A673 (cell line): ENCODE results near the gene GALNT12. TPM values are rescaled to one million over a fixed set of nuclear protein-coding genes. Genes with fewer than 3 reads are reported as not detected.
A peak's percentile ranks its signal among the peaks of the same experiment; 100 is the strongest.

Experiments
- BruUV-seq: library from RNA; stranded (reverse); fragments of 400-500 nt; replicated peaks from 2 replicates; lab custom pipeline; 2021; lab: Mats Ljungman, UMichigan
- CTCF ChIA-PET: fragments of 300-600 bp; sonication (Branson Sonifier 250); formaldehyde crosslinking; loops from one replicate; lab custom pipeline; 2022; ENCODE audit warnings: antibody characterized with exemption; lab: Charles Lee
- POLR2A ChIA-PET: fragments of 300-600 bp; sonication (Branson Sonifier 250); formaldehyde crosslinking; loops from one replicate; lab custom pipeline; 2022; ENCODE audit warnings: antibody characterized with exemption; ENCODE audit not compliant: low non-redundant PET; lab: Charles Lee
- DNase-seq: peaks from one replicate; pipeline ENCODE4 v3.0.0-alpha.2; 2015; ENCODE audit warnings: low spot score
- H3K27ac ChIP-seq: fragments of 200-600 bp; sonication (generic); 2 replicates; pipeline ENCODE4 v1.5.1; 2016; ENCODE audit warnings: mixed run types, low read depth, mild to moderate bottlenecking, mixed read lengths, antibody characterized with exemption, low read length; ENCODE audit not compliant: poor library complexity, severe bottlenecking
- H3K27me3 ChIP-seq: fragments of 200-600 bp; sonication (generic); replicated peaks from 2 replicates; pipeline ENCODE4 v1.6.1; 2017; ENCODE audit warnings: mixed run types, low read depth, mild to moderate bottlenecking, mixed read lengths, antibody characterized with exemption, low read length; ENCODE audit not compliant: insufficient read depth, poor library complexity
- H3K36me3 ChIP-seq: fragments of 200-600 bp; sonication (generic); 2 replicates; pipeline ENCODE4 v1.6.1; 2016; ENCODE audit warnings: mixed run types, mild to moderate bottlenecking, mixed read lengths, antibody characterized with exemption, low read length; ENCODE audit not compliant: insufficient read depth, poor library complexity, severe bottlenecking
- H3K4me1 ChIP-seq: fragments of 200-600 bp; sonication (generic); 2 replicates; pipeline ENCODE4 v1.6.1; 2017; ENCODE audit warnings: mixed run types, mild to moderate bottlenecking, mixed read lengths, antibody characterized with exemption, low read length; ENCODE audit not compliant: insufficient read depth, poor library complexity, severe bottlenecking
- H3K4me3 ChIP-seq: fragments of 200-600 bp; sonication (generic); 2 replicates; pipeline ENCODE4 v1.5.1; 2016; ENCODE audit warnings: low read depth, mixed run types, mild to moderate bottlenecking, mixed read lengths, low read length; ENCODE audit not compliant: poor library complexity, severe bottlenecking
- H3K9me3 ChIP-seq: fragments of 200-600 bp; sonication (generic); 2 replicates; pipeline ENCODE4 v1.6.1; 2016; ENCODE audit warnings: mixed run types, low read depth, mild to moderate bottlenecking, mixed read lengths, antibody characterized with exemption, low read length; ENCODE audit not compliant: poor library complexity, severe bottlenecking
- EZH2 ChIP-seq: fragments of 200-600 bp; sonication (generic); IDR thresholded peaks from 2 replicates; pipeline ENCODE4 v1.6.1; 2017; ENCODE audit warnings: borderline replicate concordance, low read depth, mild to moderate bottlenecking, mixed read lengths, antibody characterized with exemption, low read length; ENCODE audit not compliant: poor library complexity, severe bottlenecking
- intact Hi-C: fragments of 100-400 bp; cut with micrococcal nuclease; formaldehyde crosslinking; loops from one replicate; pipeline ENCODE4 v1.10.0; 2022; ENCODE audit not compliant: unreplicated experiment
- total RNA-seq: library from RNA; stranded (reverse); gene quantifications from 2 replicates; pipeline ENCODE4 v1.2.3, GENCODE V29; 2021
- TF ChIP-seq, protein P1 (sequence below): fragments of 300-800, 200-600 bp; sonication (generic); conservative IDR thresholded peaks from 2 replicates; pipeline ENCODE4 v1.5.1; 2017; ENCODE audit warnings: low read depth, mild to moderate bottlenecking, antibody characterized with exemption, low read length, moderate library complexity, mixed read lengths

GALNT12 gene
- total RNA-seq, 1 experiment from 2014 or later = 0.54 TPM

DNA sequence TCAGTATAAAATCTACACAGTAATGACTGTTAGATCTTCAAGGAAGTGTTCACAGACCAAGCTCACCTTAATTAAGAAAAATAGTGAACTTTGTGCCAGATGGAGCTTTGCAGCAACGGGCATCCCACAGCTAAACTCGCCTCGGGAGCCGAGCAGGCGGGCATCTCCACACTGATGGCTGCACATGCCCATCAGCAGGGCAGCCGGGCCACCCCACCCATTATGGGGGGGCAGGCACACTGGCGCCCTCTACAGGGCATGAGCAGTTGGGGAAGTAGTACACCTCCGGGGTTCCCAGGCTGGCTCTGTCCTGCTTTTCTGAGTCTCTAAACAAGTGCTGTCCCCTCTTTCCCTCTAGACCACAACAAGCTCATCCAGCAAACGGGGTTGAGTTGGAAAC is 32.7 kb upstream of the GALNT12 start:
- H3K4me1 ChIP-seq = no peaks in the 10 kb centered on the region
- no peak for TF ChIP-seq EZH2
- TF ChIP-seq, protein P1, sequence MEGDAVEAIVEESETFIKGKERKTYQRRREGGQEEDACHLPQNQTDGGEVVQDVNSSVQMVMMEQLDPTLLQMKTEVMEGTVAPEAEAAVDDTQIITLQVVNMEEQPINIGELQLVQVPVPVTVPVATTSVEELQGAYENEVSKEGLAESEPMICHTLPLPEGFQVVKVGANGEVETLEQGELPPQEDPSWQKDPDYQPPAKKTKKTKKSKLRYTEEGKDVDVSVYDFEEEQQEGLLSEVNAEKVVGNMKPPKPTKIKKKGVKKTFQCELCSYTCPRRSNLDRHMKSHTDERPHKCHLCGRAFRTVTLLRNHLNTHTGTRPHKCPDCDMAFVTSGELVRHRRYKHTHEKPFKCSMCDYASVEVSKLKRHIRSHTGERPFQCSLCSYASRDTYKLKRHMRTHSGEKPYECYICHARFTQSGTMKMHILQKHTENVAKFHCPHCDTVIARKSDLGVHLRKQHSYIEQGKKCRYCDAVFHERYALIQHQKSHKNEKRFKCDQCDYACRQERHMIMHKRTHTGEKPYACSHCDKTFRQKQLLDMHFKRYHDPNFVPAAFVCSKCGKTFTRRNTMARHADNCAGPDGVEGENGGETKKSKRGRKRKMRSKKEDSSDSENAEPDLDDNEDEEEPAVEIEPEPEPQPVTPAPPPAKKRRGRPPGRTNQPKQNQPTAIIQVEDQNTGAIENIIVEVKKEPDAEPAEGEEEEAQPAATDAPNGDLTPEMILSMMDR = peak; percentile 55
- intact Hi-C loops = loop anchor here (5.0 to 10.0 kb wide), 3 partner anchors 242 to 700 kb away; no protein-coding TSS in a partner anchor
- no peak overlapping the region for H3K27ac ChIP-seq
- no peaks in the 10 kb centered on the region for H3K27me3 ChIP-seq
- no peak for DNase-seq
- H3K9me3 ChIP-seq = no peaks in the 10 kb centered on the region
- ChIA-PET CTCF (interaction anchor here (2.5 kb wide), 1 partner anchor 460 kb away, joined by 12 read pairs; no protein-coding TSS in a partner anchor), POLR2A (no interaction called here)
- BruUV-seq = no TSS peak
- no peaks in the 10 kb centered on the region for H3K36me3 ChIP-seq
- no peak overlapping the region for H3K4me3 ChIP-seq

DNA sequence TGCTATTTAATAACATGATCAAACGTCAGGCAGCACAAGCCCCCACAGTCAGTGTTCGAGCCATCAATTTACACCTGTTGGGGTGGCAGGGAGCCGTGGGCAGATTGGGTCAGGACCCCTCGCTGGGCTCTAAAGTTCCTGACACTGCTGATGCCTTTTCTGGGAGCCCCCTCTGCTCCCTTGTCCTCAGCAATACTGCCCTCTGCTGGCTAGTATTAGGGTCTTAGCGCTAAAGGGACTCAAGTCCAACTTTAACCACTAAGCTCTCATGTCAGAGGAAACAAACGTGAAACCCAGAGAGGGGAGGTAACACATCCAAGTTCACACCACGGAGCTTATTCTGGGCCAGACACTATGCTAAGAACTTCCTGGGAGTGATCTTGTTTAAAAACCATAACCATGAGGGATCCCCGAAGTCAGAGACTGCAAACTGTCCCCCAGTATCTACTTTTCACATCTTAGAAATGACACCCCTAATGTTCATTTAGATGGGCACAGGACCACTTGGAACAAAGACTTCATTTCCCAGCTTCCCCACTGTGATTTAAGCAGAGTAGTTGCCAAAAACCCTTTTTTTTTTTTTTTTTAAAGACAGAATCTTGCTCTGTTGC is 31.5 kb upstream of the GALNT12 start:
- Histone ChIP-seq H3K27ac (no peak overlapping the region), H3K36me3 (no peaks in the 10 kb centered on the region), H3K9me3 (no peaks in the 10 kb centered on the region), H3K27me3 (no peaks in the 10 kb centered on the region), H3K4me3 (no peak overlapping the region), H3K4me1 (no peaks in the 10 kb centered on the region)
- TF ChIP-seq, protein P1 = peak; percentile 81
- TF ChIP-seq EZH2 = no peak
- POLR2A ChIA-PET = interaction anchor here (0.6 kb wide), 1 partner anchor 30 kb away, joined by 6 read pairs; no protein-coding TSS in a partner anchor
- no TSS peak for BruUV-seq
- peak; percentile 80 for DNase-seq
- intact Hi-C loops = loop anchor here (1.0 to 10.0 kb wide), 3 partner anchors 244 to 701 kb away; no protein-coding TSS in a partner anchor
- CTCF ChIA-PET = interaction anchor here (0.6 to 2.5 kb wide), 6 partner anchors 23 to 832 kb away, joined by 3 to 12 read pairs (median 4); no protein-coding TSS in a partner anchor

DNA sequence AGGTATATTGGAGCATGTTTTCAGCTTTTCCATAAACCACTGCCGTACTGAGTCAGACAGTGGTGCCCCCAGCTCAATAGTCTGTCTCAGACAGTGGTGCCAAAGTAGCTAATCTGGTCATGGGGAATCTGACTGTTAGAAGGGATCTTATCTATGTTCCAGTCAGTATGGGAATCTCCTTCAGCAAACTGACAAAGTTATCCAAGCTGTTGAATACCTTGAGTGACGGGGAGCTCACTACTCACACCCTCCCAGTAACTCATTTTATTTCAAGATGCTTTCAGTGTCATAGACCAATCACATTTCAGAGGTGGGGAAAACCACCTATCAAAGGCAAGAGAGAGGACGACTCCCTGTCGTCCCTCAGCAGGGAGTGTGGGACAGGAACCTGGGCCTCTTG is 29.9 kb upstream of the GALNT12 start:
- H3K36me3 ChIP-seq = no peaks in the 10 kb centered on the region
- CTCF ChIA-PET = no interaction called here
- TF ChIP-seq, protein P1 = no peak
- TF ChIP-seq EZH2 = no peak
- H3K27ac ChIP-seq = no peak overlapping the region
- no peak for DNase-seq
- H3K9me3 ChIP-seq = no peaks in the 10 kb centered on the region
- POLR2A ChIA-PET = no interaction called here
- H3K27me3 ChIP-seq = no peaks in the 10 kb centered on the region
- H3K4me1 ChIP-seq = no peaks in the 10 kb centered on the region
- intact Hi-C loops = loop anchor here (5.0 to 10.0 kb wide), 2 partner anchors 245 to 703 kb away; no protein-coding TSS in a partner anchor
- BruUV-seq = no TSS peak
- no peak overlapping the region for H3K4me3 ChIP-seq
